Natural killer cell (primary cell): ENCODE data around the gene TXNRD1. TPM values are rescaled to one million over a fixed set of nuclear protein-coding genes. Genes with fewer than 3 reads are reported as not detected.
A peak's percentile ranks its signal among the peaks of the same experiment; 100 is the strongest.

Experiments
- ATAC-seq, 3 donors: fragments of 150-1000 bp in 2 of 3; fragments of 200-7000 bp in 1 of 3; cut with Tn5 transposase; 1 replicate in 1 of 3; 2 replicates in 2 of 3; pipeline ENCODE4 v1.10.0; 2021; ENCODE audit warnings: mild to moderate bottlenecking in 2 of 3, moderate library complexity in 2 of 3
- DNase-seq, 2 donors: peaks; one replicate each; pipeline versions ENCODE4 v3.0.0 to v3.0.0-alpha.2; 2013 to 2021; ENCODE audit warnings: mixed read lengths in 1 of 2
- H3K27ac ChIP-seq: one replicate; pipeline ENCODE4 v1.5.1; 2013; ENCODE audit warnings: mild to moderate bottlenecking, low read length
- H3K27me3 ChIP-seq: one replicate; pipeline ENCODE4 v1.6.1; 2013; ENCODE audit warnings: low read length; ENCODE audit not compliant: control insufficient read depth, insufficient read depth
- H3K36me3 ChIP-seq: one replicate; pipeline ENCODE4 v1.6.1; 2013; ENCODE audit warnings: low read length; ENCODE audit not compliant: control insufficient read depth, insufficient read depth
- H3K4me1 ChIP-seq: one replicate; pipeline ENCODE4 v1.6.1; 2013; ENCODE audit warnings: low read length; ENCODE audit not compliant: control insufficient read depth, insufficient read depth
- H3K4me3 ChIP-seq: one replicate; pipeline ENCODE4 v1.5.1; 2013; ENCODE audit warnings: low read length
- H3K9me3 ChIP-seq: one replicate; pipeline ENCODE4 v1.6.1; 2013; ENCODE audit warnings: low read length; ENCODE audit not compliant: control insufficient read depth, insufficient read depth
- H3K27ac Mint-ChIP-seq, 2 donors: one replicate each; pipeline ENCODE4 v1.8.0; 2022; ENCODE audit warnings: mild to moderate bottlenecking in 2 of 2, mixed read lengths in 2 of 2, moderate library complexity in 1 of 2
- H3K27me3 Mint-ChIP-seq, 2 donors: one replicate each; pipeline ENCODE4 v1.8.0; 2022; ENCODE audit warnings: low read depth in 2 of 2, mixed read lengths in 2 of 2
- H3K36me3 Mint-ChIP-seq: one replicate; pipeline ENCODE4 v1.8.0; 2022; ENCODE audit warnings: mixed read lengths
- H3K4me1 Mint-ChIP-seq, 2 donors: one replicate each; pipeline ENCODE4 v1.8.0; 2022; ENCODE audit warnings: mixed read lengths in 2 of 2
- H3K4me3 Mint-ChIP-seq: one replicate; pipeline ENCODE4 v1.8.0; 2022; ENCODE audit warnings: mild to moderate bottlenecking, moderate library complexity, mixed read lengths
- H3K9me3 Mint-ChIP-seq, 2 donors: one replicate each; pipeline ENCODE4 v1.8.0; 2022; ENCODE audit warnings: mixed read lengths in 2 of 2
- CTCF ChIP-seq: fragments of 200-600 bp; IDR thresholded peaks from one replicate; pipeline ENCODE4 v1.8.0; 2022; ENCODE audit warnings: antibody characterized with exemption
- WGBS: methylation state at CpG from one replicate; pipeline ENCODE4 v1.1.7; 2013; ENCODE audit warnings: missing lambda C conversion rate; ENCODE audit not compliant: insufficient coverage; 5-methylcytosine and 5-hydroxymethylcytosine counted together
- intact Hi-C: fragments of 100-400 bp; cut with micrococcal nuclease; formaldehyde crosslinking; loops from one replicate; pipeline ENCODE4 v1.14.2; 2022
- total RNA-seq, 4 donors: library from RNA; stranded (reverse); fragments of 120-200 nt in 1 of 4; gene quantifications; one replicate each; pipeline versions ENCODE4 v1.2.3 to v1.2.4, GENCODE V29; 2013 to 2022

The TXNRD1 gene
- total RNA-seq, 3 donors from 2014 or later (not counting 1 experiment from before 2014, with no cell fraction given): 46.9 to 59.7 (median 47.3) TPM

- DNase-seq: no peak
- Histone ChIP-seq H3K4me1 (peaks cover 15% of the 10 kb centered on the region), H3K27ac (no peak overlapping the region), H3K36me3 (no peaks in the 10 kb centered on the region), H3K4me3 (no peak overlapping the region), H3K27me3 (no peaks in the 10 kb centered on the region), H3K9me3 (no peaks in the 10 kb centered on the region)
- ATAC-seq: no peak
- WGBS: 100% methylated on average over 1 of the region's 1 CpG
- no peak for TF ChIP-seq CTCF
- intact Hi-C loops: loop anchor here (5.0 kb wide), 2 partner anchors 68 to 83 kb away; partner anchors contain the start of gene EID3
- H3K27me3 Mint-ChIP-seq: peaks cover 7 to 11% of the 10 kb centered on the region in 2 donors
- H3K27ac Mint-ChIP-seq: no peak overlapping the region
- H3K9me3 Mint-ChIP-seq: no peaks in the 10 kb centered on the region
- H3K4me1 Mint-ChIP-seq: peaks cover 10 to 20% of the 10 kb centered on the region in 2 donors
- no peaks in the 10 kb centered on the region for H3K36me3 Mint-ChIP-seq
- no peak overlapping the region for H3K4me3 Mint-ChIP-seq
Measured at GRCh38 chr12:104218935-104219334, 3.4 kb downstream of the TXNRD1 start.

GRCh38 chr12:104219361-104219892, 3.8 kb downstream of the TXNRD1 start:
- Mint-ChIP-seq H3K27me3 (peaks cover 7 to 15% of the 10 kb centered on the region in 2 donors), H3K27ac (no peak overlapping the region), H3K4me3 (no peak overlapping the region), H3K36me3 (no peaks in the 10 kb centered on the region), H3K4me1 (peaks cover 10 to 20% of the 10 kb centered on the region in 2 donors), H3K9me3 (no peaks in the 10 kb centered on the region)
- H3K4me1 ChIP-seq: peaks cover 15% of the 10 kb centered on the region
- intact Hi-C loops: loop anchor here (5.0 kb wide), 2 partner anchors 68 to 83 kb away; partner anchors contain the start of gene EID3
- H3K9me3 ChIP-seq: no peaks in the 10 kb centered on the region
- no peak overlapping the region for H3K4me3 ChIP-seq
- H3K27me3 ChIP-seq: no peaks in the 10 kb centered on the region
- ATAC-seq: no peak
- H3K36me3 ChIP-seq: no peaks in the 10 kb centered on the region
- no peak for TF ChIP-seq CTCF
- no peak for DNase-seq
- no peak overlapping the region for H3K27ac ChIP-seq
- 63% methylated on average over 3 of the region's 4 CpGs for WGBS

- Histone ChIP-seq H3K27me3 (no peaks in the 10 kb centered on the region), H3K27ac (no peak overlapping the region), H3K9me3 (no peaks in the 10 kb centered on the region), H3K4me3 (no peak overlapping the region), H3K4me1 (peaks cover 15% of the 10 kb centered on the region), H3K36me3 (no peaks in the 10 kb centered on the region)
- no peak overlapping the region for H3K4me3 Mint-ChIP-seq
- no peaks in the 10 kb centered on the region for H3K9me3 Mint-ChIP-seq
- DNase-seq (peak in 1 of 2 donors; percentile 69), ATAC-seq (peak in 1 of 3 donors; percentile 38)
- intact Hi-C loops: loop anchor here (5.0 kb wide), 2 partner anchors 67 to 82 kb away; partner anchors contain the start of gene EID3
- WGBS: 48% methylated on average over 4 of the region's 4 CpGs
- no peak overlapping the region for H3K27ac Mint-ChIP-seq
- H3K27me3 Mint-ChIP-seq: peaks cover 10 to 15% of the 10 kb centered on the region in 2 donors
- H3K36me3 Mint-ChIP-seq: no peaks in the 10 kb centered on the region
- peaks cover 10 to 20% of the 10 kb centered on the region in 2 donors for H3K4me1 Mint-ChIP-seq
- no peak for TF ChIP-seq CTCF
Measured at GRCh38 chr12:104219908-104220404, 4.4 kb downstream of the TXNRD1 start.
